Measurements from ENCODE around the gene RBP5.

- TF ChIP-seq ZNF23 (tag by site-specific recombination; IDR thresholded peaks at IDR 0.05; ENCODE audit: borderline replicate concordance), result peak; percentile 38; the same call in 1 of the 2 replicates
- TF ChIP-seq ZNF830 (tag by site-specific recombination; IDR thresholded peaks at IDR 0.05; ENCODE audit: low read depth), result no peak
- TF ChIP-seq ZNF626 (tag by site-specific recombination; IDR thresholded peaks at IDR 0.05), result no peak
- no peak for TF ChIP-seq ZBTB8A (tag by site-specific recombination; IDR thresholded peaks at IDR 0.05)
- TF ChIP-seq ZBTB1 (tag by site-specific recombination; IDR thresholded peaks at IDR 0.05), result no peak
- no peak for TF ChIP-seq ZIC2 (tag by site-specific recombination; IDR thresholded peaks at IDR 0.05)
- TF ChIP-seq ZNF292 (tag by site-specific recombination; IDR thresholded peaks at IDR 0.05; ENCODE audit: borderline replicate concordance, low read depth), result no peak
- no peak for TF ChIP-seq ZBTB49 (tag by site-specific recombination; IDR thresholded peaks at IDR 0.05; ENCODE audit: low read depth)
- TF ChIP-seq ZNF148 (tag by site-specific recombination; IDR thresholded peaks at IDR 0.05; ENCODE audit: borderline replicate concordance), result no peak
- no peak for TF ChIP-seq CTCF (tag by site-specific recombination; IDR thresholded peaks at IDR 0.05)
- TF ChIP-seq ZNF558 (tag by site-specific recombination; IDR thresholded peaks at IDR 0.05), result no peak
- TF ChIP-seq ZSCAN18 (tag by site-specific recombination; IDR thresholded peaks at IDR 0.05), result peak; percentile 62; the same call in 1 of the 2 replicates
Observed at GRCh38 chr12:7083125-7083524, 45.6 kb downstream of the RBP5 start.
